CD4-positive, alpha-beta T cell treated with Interleukin-4 for 4 hours (primary cell): ENCODE measurements around the gene FOXO3.
"Not testable (repeated sequence)": the region's sequence is repeated elsewhere in the genome, so short reads cannot be mapped to it uniquely, and the experiment has no call there.

ENCODE experiments used
- DNase-seq: peaks from one replicate; pipeline ENCODE4 v3.0.0-alpha.2; 2020

The FOXO3 gene

DNA sequence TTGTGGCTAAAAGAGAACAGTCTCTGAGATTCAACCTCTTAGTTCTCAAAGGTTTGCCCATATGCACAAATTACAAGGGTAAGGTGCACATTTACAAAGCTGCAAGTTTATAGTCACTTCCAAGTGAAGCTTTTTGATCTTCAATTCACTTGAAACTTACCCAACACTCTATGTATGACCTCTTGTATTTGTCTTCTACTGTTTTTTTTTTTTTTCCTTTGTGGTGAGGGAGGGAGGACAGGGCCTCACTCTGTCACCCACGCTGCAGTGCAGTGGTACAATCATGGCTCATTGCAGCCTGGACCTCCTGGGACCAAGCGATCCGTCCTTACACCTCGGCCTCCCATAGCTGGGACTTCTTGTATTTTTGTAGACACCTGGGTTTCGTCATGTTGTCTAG, 4.5 kb upstream of the FOXO3 start:
- DNase-seq: no peak

DNA sequence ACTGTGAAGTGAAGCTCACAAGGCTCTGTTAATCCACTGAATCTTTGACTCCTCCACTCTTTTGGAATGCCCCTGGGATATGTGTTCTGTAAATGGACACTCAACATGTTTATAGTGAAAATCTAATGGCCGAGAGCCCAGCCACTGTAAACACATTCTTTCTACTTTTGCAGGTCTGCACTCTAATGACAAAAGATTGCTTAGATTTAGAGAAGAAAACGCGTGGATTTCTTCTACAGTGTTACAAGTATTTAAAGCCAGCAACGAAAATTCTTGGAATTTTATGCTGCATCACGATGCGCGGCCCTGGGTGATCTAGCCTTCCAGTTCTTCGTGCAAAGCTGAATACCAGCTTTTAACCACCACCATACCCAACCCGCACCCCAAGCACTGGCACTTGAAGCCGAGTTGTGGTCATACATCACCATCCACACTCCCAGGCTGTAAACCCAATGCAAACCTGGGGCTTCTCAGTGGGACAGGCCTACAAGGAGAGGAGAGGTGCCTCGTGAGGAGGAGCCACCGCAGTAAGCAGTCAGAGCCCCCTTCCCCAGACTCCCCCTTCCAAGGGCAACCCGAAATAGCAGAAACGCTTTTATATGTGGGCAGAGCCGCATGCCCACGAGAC, 3.7 kb upstream of the FOXO3 start:
- DNase-seq: no peak

DNA sequence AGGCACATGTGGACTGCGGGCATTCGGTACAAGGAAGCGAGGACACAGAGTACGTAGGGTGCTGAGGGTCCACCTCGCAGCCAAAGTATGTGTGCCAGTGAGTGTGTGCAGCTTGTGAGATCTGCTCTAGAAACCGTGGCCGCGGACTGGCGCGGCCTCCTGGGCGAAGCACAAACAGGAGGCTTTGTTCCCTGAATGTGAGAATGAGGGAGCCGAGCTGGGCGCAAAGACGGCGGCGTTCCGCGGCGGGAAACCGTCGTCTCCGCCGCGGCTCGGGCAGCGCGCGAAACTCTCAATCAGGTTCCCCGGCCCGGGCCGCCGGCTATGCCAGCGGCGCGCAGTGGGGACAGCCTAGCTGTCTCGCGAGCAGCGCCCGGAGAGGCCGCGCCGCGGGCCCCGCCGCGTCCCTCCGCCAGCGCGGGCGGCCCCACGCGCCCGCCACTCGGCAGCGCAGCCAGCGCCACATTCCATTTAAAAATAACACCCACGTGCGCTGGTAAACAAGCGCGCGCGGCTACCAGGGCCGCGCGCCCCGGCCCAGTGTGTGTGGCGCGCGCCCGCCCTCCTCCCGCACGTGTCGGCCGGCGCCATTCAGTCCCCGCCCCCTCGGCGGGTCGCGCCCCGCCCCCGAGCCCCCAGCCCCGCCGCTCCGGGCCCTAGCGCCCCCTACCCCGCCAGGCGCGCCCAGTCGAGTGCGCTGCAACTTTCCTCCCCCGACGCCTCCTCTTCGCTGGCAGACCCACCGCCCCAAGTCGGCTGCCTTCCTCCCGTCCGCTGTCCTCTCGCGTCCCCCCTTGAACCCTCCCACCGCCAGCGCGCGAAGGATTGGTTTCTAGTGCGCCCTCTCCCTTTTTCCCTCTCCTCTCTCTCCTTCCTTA, 3.0 kb upstream of the FOXO3 start:
- DNase-seq: peak; percentile 85

DNA sequence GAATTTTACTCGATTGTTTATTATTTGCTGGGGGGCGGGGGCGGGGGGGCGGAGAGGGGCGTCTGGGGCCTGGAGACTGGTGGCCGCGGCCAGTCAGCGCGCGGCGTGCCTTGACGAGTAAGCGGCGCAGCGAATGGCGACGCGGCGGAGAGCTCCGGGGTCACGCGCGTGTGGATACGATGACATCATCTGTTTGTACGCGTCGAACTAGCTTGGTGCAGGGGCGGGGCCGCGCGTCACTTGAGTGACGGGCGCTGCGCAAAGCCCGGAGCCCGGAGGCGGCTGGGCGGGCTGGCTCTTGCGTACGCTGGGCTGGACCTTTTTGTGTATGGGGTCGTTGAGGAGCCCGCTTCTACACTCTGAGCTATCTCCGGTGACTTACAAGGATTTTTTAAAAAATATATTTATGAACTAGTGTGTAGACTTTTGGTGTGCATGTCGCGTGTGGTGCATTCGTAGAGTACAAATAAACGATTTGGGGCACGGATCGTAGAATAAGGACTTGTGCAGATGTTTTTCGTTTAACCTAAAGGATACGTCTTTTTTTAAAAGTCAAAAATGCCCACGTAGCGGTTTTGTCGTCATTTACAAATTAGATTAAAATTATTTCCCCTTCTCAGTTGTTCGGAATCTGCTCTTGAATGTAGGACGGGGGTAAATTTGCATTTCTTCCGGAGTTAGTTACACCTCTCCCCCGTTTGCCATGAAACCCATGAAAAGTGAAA, 2.2 kb upstream of the FOXO3 start:
- DNase-seq: peak; percentile 99

DNA sequence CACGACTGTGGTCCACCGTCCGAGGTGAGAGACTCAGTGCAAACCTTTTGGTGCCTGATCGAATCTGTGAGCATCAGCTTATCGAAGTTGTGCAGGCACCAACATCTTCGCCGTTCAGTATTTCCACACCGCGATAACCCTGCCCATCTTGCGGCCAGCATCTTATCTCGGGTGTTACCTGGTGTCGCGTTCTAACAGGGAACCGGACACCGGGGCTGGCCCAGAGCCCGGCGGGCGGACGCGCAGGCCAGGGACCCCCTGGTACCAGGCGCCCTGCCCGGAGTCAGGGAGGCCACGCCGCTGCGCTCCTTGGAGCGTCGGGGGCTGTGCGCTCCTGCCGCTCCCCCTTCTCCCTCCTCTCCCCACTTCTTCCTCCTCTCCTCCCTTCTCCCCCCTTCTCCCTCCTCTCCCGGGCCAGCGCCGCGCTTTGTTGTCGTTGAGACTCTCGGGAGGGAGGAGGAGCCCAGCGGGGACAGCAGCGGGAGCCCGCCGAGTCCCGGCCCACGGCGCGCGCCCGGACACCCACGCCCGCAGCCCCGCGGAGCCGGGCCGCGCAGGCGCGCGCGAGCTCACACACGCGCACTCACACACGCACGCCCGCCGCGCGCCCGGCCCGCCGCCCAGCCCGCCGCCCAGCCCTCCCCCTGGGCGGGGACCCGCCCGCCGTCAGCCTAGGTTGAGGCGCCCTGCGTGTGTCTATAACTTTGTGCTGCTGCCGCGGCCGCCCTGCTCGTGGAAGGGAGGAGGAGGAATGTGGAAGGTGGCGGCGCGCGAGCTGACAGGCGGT, 1.4 kb upstream of the FOXO3 start:
- DNase-seq: peak; percentile 93

DNA sequence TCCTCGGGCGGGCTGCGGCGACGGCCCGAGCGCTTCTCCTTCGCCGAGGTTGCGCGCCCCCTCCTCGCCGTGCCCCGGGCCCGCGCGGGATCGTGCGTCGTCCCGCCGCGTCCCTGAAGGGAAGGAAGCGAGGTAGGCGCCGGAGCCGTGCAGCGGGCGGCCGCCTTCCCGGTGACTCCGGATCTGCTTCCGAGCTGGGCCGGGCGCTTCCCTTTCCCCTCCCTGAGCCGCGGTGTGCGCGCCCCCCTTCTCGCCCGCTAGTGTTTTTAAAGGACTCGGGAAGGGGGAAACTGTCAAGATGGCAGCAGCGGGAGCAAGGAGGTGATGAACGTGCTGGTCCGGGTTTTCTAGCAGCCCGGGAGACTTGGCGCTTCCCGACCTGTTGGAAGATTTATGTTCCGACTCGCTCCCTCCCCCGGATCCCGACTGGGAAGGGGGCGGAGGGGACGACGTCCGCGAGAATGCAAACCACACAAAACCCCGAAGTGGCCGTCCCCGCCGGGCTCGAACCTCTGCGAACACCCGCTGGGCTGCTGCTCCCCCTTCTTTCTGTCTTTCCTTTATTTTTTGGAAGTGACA, 744 bp upstream of the FOXO3 start:
- DNase-seq: no peak

DNA sequence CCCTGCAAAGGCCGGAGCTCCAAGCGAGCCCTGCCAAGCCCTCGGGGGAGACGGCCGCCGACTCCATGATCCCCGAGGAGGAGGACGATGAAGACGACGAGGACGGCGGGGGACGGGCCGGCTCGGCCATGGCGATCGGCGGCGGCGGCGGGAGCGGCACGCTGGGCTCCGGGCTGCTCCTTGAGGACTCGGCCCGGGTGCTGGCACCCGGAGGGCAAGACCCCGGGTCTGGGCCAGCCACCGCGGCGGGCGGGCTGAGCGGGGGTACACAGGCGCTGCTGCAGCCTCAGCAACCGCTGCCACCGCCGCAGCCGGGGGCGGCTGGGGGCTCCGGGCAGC, 561 bp downstream of the FOXO3 start:
- not testable (repeated sequence) for DNase-seq

DNA sequence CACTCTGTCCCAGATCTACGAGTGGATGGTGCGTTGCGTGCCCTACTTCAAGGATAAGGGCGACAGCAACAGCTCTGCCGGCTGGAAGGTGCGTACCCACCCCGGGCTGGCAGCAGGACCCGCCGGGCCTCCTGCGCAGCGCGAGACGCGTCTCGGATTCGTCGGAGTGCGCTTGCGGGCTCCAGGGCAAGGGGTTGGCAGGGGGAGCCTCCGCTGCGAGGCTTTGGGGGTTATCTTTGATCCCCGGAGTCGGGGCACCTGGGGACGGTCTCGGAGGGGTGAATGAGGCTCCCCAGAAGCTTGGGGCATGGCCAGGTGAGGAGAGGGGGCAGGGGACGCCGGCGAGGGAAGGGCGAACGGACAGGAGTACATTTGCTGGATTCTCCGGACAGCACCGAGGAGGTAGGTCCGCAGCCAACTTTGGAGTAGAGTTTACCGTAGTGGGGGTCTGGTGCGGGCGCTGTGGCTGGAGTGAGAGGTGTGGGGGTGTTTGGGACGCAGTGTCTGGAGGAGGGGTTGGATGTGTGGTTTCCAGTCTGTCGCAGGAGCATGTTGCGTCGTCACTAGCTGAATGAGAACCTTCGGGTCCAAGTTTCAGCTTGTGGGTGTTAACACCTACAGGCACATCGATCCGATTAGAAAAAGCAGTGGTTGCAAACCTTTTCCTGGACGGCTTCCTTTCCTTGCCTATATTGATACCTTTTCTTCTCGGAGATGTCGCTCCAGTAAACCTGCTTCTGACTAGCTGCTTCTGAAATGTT, 1.2 kb downstream of the FOXO3 start:
- no peak for DNase-seq

DNA sequence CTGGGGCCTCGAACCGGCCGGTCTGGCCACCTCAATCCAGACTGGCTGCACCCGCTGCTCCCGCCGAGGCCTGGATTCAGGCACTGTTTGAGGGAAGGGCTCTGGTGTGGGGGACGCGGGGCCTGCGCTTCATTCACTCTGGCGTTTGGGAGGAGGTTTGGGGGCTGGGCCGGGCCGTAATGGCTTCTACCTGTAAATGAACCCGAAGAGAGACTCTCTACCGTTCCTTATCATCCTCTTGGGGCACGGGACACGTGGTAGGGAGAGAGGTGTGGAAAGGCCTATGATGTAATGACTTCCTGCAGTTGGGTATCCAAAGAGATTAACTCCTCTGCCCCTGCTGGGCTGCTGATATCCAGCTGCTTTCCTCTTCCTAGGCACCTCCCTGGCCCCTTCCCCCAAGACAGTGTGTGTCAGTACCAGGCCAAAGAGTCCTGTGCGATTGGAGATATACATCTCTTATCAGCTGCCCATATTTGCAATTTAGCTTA, 1.8 kb downstream of the FOXO3 start:
- no peak for DNase-seq

DNA sequence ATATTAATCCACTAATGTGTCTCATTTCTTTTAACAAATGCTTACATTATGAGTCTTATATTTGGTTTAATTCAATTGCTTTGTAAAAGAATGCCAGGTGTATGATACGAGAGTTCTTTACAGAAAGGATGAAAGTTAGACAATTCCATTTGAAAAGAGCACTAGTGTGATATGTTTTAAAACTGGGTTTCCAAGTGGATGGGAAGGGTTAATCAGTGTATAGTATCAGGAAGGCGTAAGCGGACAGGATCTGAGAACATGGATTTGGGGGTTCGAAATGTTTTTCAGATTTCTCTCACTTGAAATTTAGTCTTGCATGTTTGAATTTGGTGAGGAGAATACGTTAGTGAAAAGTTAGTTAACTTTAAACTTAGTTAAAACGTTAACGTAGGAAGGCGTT, 2.6 kb downstream of the FOXO3 start:
- DNase-seq: no peak

DNA sequence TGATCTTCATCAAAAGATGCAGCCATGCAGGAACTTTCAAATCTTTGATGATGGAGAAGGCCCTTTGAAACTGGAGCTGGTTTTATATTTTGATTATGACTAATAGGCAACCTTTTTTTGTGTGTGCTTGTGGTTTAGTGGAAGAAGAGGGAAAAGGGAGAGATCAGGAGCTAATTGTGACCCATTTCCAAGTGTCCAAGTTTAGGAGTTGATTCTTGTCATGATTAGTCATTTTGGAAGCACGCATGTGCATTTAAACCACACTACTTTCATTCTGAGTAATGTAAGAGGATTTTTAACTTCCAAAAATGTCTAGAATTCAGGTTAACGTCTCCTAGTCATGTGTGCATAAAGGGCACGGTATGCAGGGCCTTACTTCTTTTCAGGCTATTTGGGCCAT, 3.5 kb downstream of the FOXO3 start:
- no peak for DNase-seq

DNA sequence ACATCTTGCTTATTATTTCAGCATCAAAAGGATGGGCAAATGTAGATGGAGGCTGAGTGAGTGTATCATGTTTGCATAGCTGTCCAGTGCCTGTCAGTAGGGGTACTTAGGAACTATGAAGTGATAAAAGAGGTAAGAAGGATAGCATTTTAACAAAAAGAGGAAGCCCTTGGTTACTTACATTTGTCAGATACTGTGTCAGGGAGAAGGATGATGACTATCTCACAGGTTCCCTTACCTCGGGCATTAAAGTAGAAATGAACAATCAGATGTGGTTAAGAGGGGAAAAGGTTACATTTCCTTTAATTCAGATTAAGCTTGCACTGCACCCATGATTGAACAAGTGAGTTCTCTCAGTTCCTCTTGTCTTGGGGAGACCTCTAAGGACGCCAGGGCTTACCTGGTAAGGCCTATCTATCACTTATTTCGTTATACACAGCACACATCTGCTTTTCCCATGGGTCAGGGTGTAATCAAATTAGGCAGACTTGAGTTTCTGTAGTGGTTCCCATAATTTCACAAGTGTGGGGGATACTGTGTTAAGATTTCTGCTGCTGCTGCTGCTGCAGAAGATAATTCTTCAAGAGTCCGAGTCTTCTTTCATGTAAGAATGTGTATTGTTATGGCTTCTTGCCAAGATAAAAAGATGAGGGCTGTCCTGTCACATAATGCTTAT, 4.5 kb downstream of the FOXO3 start:
- DNase-seq: peak; percentile 74

DNA sequence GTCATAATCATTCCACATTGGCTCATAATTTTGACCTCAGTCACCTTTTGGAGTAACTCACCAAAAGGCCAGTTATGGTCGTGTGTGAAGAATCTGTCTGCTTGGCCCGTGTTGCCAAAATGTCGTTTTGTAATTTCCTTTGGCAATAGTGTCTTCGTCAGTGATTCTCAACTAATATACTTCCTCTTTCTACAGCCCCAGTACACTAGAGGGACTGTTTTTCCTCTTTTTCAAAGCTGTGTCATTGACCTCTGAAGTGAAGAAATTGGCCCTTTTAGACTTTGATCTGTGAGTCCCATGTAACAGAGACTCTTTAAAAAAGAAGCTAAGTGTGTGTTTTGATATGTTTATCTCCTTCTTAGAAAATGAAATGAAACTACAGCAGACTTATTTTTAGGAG, 5.2 kb downstream of the FOXO3 start:
- DNase-seq: peak; percentile 32

DNA sequence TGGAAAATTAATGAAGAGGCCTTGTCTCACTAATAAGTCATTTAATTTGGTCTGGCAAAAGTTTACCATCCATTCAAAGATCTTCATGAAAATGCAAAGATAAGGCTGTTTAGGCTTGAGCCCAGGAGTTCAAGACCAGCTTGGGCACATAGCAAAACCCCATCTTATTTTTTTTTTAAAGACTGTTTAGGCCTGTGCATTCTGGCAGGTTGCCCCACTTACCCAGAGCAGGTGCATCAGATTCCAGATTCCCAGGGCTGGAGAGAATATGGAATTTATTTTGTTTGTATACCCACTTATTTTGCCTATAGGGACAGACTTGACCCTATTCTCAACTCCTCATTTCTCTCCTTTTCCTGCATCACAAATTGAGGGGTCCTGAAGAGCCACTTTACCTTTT, 5.7 kb downstream of the FOXO3 start:
- DNase-seq: no peak

DNA sequence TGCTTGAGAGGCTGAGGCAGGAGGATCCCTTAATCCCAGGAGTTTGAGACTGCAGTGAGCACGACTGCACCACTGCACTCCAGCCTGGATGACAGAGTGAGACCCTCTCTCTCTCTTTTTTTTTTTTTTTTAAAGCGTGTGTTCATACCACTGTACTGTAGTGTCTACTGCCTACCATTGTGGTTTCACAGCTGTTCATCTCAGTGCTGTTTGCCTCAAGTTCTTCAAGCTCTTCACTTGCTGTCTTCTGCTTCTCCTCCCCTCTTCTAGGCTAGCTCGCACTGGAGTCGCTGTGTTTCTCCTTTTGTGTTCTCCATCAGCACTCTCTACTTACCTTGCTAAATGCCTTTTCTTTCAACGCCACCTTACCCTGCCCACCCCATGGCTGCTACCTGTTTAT, 7.4 kb downstream of the FOXO3 start:
- no peak for DNase-seq

DNA sequence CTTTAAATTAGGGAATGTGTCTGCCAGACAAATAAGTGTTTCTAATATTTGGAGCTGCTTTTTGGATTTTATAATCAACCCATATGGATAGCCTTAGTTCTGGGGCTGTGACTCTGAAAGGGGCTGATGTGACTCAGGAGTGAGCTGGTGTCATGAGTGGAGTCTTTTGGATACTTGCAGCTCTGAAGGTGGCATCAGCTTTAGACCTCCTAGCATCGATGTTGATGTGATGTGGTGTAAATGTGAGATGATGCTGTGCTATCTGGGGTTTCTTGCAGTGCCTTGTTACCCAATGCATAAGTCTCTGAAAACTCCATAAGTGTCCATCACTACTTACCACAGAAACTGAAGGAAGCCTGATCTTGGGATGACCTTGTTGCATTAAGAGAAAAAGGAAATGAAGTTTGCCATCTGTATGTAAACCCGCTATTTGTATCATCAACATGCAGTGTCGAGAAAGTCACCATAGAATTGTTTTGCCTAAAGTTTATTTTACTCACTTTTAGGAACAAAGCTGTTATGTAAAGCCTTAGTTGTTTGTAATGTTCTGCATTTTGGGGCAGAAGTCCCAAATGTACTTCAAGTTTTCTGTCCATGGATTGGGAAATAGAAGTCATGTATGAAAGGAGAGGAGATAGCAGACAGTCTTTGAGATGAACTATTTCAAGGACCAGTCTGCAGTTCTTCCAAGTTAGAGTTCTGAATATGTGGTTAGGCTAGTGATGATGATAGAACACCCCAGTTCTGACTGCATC, 8.0 kb downstream of the FOXO3 start:
- DNase-seq: no peak

DNA sequence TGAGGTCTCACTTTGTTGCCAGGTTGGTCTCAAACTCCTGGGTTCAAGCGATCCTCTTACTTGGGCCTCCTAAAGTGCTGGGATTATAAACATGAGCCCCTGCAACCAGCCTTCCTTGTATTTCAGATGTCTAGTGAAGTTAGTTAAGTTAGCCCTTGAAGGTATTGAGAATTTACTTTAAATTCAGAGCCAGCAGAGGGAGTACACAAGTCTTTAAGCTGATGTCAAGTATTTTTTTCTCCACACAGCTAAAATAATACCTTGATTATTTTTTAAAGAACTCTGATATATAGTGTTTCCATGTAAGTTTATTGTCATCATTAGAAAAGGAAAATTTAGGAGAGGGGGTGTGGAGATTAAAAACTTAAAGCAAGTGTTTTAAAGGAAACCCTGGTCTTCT, 9.8 kb downstream of the FOXO3 start:
- DNase-seq: no peak

DNA sequence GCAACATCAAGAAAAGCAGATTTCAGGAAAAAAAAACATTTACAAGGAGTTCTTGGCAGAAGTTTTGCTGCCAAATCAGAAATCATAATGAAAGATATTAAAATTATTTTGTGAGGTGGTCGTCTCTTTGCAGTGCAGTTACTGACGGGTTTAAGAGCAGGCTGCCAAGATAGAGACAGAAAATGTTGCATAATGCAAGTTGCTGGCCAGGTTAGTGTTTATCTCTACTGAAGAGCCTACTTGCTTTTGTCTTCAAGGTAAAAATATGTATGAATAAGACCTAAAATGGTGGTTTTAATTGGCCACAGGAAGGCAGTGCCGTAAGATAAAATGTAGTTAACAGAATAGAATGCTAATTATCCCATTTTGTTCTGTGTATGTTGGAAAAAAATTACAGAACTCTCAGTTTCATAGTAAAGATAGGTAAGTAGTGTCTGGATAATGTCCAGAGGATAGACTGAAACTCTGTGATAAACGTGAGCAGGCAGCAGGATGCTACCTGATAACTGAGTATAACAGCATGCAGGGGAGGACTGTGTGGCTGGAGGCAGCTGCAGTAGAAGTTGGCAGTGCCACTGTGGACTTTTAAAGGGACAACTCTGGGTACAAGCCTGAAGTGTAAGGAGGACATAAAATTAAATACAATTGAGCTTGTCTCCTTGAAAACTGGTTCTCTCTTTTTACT, 13.9 kb downstream of the FOXO3 start:
- DNase-seq: no peak

DNA sequence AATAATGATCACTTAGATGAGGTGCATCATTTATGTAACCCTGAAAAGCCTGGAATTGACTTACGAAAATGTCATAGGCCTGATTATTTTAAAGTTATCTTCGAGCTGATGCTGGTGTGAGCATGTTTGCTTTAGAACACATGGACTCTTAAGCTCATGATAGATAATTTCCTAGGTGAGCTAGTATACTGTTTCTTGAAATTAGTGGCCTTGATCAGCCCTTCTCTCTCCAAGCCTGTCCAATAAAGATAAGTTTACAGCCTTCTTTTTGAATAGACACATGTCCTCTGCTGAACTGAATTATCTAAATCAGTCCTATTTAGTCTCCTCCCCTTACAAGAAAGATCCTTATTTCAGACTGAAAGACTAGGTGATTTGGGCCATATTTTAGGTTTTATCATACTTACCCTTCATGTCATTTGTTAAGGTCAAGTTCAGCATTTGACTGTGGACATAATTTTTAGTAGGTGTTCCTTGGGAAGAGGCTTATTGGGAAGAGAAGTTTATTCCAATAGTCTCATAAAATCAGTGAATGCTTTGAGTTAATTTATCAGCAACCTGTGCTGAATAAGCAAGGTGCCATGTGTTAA, 15.3 kb downstream of the FOXO3 start:
- DNase-seq: no peak

DNA sequence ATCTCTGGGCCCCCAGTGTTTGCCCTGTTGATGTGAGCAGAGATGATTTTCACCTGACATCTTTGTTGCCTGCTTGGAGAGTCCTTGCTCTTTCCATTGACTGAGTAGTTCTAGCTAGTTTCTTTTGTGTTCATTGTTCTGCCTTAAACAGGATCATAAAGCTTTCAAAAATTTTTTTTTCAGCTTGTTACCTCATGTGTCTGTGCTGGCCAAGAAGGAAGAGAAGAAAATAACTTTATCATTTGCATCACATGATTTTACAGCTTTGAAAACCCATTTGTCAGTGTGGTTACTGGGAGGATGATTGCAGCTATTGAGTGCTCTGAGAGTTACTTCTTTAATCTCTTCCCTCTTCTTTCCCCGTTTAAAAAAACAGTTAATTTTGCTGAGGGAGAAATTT, 16.0 kb downstream of the FOXO3 start:
- DNase-seq: no peak
